HG03378 (cell line): Measurements from ENCODE around the gene FGGY.

Source experiments
- ATAC-seq: cut with Tn5 transposase; IDR thresholded peaks from one replicate; pipeline ENCODE4 v1.9.1; 2021; ENCODE audit warnings: mild to moderate bottlenecking, moderate library complexity; ENCODE audit not compliant: unreplicated experiment

FGGY gene

DNA sequence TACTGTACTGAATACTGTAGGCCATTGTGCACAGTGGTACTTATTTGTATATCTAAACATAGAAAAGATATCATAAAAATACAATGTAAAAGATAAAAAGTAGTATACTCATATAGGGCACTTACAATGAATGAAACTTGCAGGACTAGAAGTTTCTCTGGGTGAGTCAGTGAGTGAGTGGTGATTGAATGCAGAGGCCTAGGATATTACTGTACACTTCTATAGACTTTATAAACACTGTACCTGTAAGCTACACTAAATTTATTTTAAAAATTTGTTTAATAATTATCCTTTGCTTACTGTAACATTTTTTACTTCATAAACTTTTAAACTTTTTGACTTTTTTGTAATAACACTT lies 82.5 kb downstream of the FGGY start:
- ATAC-seq: no peak

GRCh38 chr1:59383963-59384362 lies 87.1 kb downstream of the FGGY start:
- no peak for ATAC-seq

- ATAC-seq: peak; percentile 93
Observed at GRCh38 chr1:59384443-59384842, 87.5 kb downstream of the FGGY start.

DNA sequence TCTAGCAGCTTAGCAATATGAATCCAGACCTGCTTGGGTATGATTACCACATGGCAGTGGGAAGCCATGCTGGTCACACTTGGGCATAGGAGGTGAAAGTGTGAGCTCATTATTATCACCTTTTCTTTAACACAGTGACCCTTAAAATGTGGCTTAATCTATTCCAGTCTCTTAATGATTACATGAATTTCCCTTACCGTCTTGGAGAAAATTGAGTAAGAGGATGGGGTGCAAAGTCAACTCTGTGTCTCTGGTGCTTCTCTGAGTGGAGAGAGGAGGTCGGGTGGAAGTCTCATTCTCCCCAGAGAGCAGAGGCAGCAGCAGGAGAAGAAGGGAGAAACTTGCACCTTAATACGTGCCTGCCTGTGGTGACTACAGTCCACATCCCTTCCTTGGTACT lies 91.3 kb downstream of the FGGY start:
- ATAC-seq: no peak

DNA sequence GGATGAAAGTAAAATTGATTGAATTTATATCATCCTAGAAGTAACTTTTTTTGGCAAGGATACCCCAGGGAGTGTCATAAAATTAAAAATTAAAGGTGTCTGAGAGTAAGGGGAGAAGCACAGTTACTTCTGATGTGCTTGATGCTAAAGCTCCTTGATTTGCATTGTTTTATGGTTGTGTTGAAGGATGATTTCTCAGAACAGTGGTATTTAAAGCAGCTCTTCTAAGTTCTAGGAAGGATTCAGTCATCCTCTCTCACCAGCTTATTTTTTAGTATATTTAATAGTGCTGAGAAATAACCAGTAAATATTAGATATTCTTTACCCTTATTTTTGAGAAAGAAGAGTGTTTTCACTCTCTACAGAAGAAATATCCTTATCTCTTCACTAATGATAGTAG lies 93.0 kb downstream of the FGGY start:
- ATAC-seq: no peak

GRCh38 chr1:59390307-59390706 lies 93.4 kb downstream of the FGGY start:
- no peak for ATAC-seq

DNA sequence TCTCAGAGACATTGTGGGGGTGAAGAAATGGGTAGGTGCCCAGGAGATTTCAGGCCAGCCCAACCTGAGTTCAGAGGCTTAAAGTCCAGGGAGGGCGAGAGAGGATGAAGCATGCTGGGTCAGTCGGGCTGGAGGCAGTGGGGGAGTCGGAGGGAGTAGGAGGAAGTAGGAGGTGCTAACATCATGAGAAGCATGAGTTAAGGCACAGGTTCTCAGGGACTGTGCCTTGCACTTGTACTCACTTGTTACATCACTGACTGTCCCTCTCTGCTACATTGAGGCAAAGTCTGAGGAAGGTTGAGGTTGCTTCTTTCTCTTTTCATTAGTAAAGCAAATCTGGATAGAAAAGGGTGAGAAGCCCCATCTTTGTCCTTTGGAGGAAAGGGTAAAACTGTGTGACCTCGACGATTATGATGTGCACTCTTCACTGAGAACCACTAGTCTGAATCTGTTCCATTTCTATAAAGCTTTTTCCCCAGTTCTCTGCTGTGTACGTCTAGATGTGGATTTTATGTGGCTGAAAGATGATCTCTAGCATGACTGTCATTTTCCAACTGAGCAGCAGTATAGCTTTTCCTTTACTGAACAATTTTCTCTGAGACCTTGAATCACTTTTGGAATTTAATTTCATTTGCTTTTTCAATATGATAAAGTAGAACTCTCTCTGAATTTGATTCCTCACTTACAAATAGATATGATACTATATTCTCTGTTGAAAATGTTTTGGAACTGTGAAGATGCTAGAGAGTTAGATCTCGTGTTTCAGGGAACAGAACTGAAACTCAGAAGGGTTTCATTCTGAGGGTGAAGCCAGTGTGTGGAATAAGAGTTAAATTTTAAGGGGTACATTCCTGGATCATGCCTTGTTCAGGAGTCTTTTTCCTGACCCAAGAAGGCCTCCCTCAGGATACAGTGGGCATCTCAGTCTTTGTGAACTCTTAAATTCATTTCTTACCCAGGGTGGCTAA lies 94.6 kb downstream of the FGGY start:
- no peak for ATAC-seq

- no peak for ATAC-seq
Observed at GRCh38 chr1:59393211-59394180, 96.6 kb downstream of the FGGY start.

- ATAC-seq: no peak
Observed at GRCh38 chr1:59394706-59395425, 98.0 kb downstream of the FGGY start.

GRCh38 chr1:59396387-59396786 lies 99.5 kb downstream of the FGGY start:
- ATAC-seq: no peak

DNA sequence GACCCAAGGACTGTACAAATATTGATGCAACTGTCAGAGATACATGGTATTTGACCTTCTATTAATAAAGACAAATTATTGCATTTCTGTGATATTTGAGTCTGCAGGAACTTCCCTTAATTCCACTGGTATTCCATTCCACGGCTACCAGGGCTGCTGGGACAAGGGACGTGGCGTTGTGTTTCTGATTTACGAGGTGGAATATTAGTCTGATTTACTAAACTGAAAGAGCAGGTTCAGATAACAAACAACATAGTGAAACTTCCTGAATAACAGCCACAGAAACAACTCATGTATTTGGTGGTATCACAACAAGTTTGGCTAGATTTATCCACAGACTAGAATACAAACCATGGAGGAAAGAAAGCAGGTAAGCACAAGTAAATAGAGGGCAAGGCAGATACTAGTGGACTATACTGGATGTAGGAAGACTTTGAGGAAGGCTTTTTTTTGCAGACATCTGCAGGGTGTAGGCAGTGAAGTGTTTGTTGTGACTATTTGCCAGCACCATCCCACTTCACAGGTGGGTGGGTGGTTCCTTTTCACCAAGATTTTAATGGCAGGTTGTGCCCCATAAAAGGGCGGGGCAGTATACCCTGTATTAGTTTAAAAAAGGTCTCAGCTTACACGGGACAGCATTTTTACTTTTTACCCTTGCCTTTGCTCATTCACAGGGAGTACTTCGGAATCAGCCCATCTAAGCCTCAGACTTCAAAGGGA lies 100.4 kb downstream of the FGGY start:
- ATAC-seq: no peak

- no peak for ATAC-seq
Observed at GRCh38 chr1:59399642-59400041, 102.7 kb downstream of the FGGY start.

- no peak for ATAC-seq
Observed at GRCh38 chr1:59401581-59401980, 104.7 kb downstream of the FGGY start.

DNA sequence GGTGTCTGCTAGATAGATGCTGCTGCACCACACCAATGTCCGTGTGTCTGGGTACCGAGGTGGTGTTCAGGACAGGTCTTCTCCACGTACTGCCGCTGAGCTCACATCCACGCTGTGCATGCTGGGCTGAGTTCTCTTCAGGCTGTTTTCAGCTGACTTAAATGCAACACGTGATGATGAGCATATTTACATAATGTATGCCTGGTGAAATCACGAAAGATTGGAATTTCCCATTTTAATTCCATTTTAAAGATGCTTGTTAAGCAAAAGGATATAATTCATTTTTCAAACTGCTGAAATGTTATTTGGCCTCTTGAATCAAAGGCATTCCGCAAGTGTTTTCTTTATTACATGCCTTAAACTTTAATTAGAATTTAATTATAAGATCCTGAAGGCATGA lies 107.9 kb downstream of the FGGY start:
- ATAC-seq: no peak

- no peak for ATAC-seq
Observed at GRCh38 chr1:59406437-59407164, 109.7 kb downstream of the FGGY start.

DNA sequence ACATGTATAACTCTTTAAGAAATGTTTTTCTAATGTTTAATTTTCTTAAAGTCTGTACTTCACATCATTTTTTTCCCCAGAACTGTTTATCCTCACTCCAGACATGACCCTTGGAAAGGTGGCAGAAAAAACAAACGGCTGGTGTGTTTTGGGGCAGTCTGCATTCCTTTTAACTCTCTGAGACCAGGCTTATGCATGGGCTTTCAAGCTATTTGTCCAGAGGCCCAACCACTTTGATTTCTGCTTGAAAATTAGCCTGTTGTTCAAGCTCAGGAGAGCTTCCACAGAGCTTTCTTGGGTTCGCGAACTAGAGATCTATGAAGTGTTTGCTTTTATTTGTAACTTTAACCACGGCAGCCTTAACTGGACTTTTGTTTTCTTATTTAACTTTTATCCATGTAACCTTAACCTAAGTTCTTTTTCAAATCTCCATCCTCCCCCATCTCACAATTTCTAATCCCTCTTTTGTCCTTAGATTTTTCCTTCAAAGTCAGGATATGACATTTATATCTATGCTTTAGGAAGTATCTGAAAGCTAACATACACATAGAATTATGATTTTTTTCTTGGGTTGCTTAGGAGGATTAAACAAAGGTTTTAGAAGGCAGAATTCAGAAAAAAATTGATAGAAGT lies 111.8 kb downstream of the FGGY start:
- no peak for ATAC-seq

DNA sequence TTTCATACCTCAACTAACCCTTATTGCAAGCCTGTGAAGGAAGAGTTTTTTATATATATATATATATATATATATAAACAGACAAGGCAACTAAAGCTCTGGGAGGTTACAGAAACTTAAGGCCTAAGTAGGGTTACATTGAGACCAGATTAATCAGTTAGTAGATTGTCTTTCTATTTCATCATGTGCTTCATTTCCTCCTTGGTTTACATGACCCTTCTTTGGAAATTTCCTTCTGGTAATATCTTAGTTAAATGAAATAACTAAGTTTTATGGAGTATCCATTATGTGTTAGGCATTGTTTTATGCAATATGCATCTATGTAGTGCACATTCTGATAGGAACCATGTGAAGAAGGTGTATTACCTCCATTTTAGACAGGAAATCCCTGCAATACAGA lies 112.7 kb downstream of the FGGY start:
- no peak for ATAC-seq

- no peak for ATAC-seq
Observed at GRCh38 chr1:59409986-59410385, 113.1 kb downstream of the FGGY start.

DNA sequence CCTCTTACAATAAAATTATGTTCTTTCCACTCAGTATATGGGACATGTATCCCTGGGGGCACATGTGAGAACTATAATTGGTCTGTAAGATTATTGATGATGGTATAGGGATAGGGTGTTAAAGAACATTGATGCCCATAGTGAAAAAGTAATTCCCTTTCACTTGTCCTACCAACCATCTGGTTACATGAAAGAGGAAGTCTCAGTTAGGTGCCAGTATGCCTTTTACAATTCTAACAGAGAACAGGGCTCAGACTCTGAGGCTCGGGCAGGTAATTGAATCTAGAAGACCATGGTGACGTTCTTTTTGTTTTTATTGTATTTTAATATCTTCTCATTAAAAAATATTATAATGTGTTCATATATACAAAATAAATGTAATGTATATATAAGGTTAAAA lies 113.6 kb downstream of the FGGY start:
- no peak for ATAC-seq
